Natural killer cell (primary cell): ENCODE measurements around the gene TEX48. TPM values are rescaled to one million over a fixed set of nuclear protein-coding genes. Genes with fewer than 3 reads are reported as not detected.

Experiments
- ATAC-seq, 3 donors: fragments of 150-1000 bp in 2 of 3; fragments of 200-7000 bp in 1 of 3; cut with Tn5 transposase; 1 replicate in 1 of 3; 2 replicates in 2 of 3; pipeline ENCODE4 v1.10.0; 2021; ENCODE audit warnings: mild to moderate bottlenecking in 2 of 3, moderate library complexity in 2 of 3
- DNase-seq, 2 donors: peaks; one replicate each; pipeline versions ENCODE4 v3.0.0 to v3.0.0-alpha.2; 2013 to 2021; ENCODE audit warnings: mixed read lengths in 1 of 2
- H3K27ac ChIP-seq: one replicate; pipeline ENCODE4 v1.5.1; 2013; ENCODE audit warnings: mild to moderate bottlenecking, low read length
- H3K27me3 ChIP-seq: one replicate; pipeline ENCODE4 v1.6.1; 2013; ENCODE audit warnings: low read length; ENCODE audit not compliant: control insufficient read depth, insufficient read depth
- H3K36me3 ChIP-seq: one replicate; pipeline ENCODE4 v1.6.1; 2013; ENCODE audit warnings: low read length; ENCODE audit not compliant: control insufficient read depth, insufficient read depth
- H3K4me1 ChIP-seq: one replicate; pipeline ENCODE4 v1.6.1; 2013; ENCODE audit warnings: low read length; ENCODE audit not compliant: control insufficient read depth, insufficient read depth
- H3K4me3 ChIP-seq: one replicate; pipeline ENCODE4 v1.5.1; 2013; ENCODE audit warnings: low read length
- H3K9me3 ChIP-seq: one replicate; pipeline ENCODE4 v1.6.1; 2013; ENCODE audit warnings: low read length; ENCODE audit not compliant: control insufficient read depth, insufficient read depth
- H3K27ac Mint-ChIP-seq, 2 donors: one replicate each; pipeline ENCODE4 v1.8.0; 2022; ENCODE audit warnings: mild to moderate bottlenecking in 2 of 2, mixed read lengths in 2 of 2, moderate library complexity in 1 of 2
- H3K27me3 Mint-ChIP-seq, 2 donors: one replicate each; pipeline ENCODE4 v1.8.0; 2022; ENCODE audit warnings: low read depth in 2 of 2, mixed read lengths in 2 of 2
- H3K36me3 Mint-ChIP-seq: one replicate; pipeline ENCODE4 v1.8.0; 2022; ENCODE audit warnings: mixed read lengths
- H3K4me1 Mint-ChIP-seq, 2 donors: one replicate each; pipeline ENCODE4 v1.8.0; 2022; ENCODE audit warnings: mixed read lengths in 2 of 2
- H3K4me3 Mint-ChIP-seq: one replicate; pipeline ENCODE4 v1.8.0; 2022; ENCODE audit warnings: mild to moderate bottlenecking, moderate library complexity, mixed read lengths
- H3K9me3 Mint-ChIP-seq, 2 donors: one replicate each; pipeline ENCODE4 v1.8.0; 2022; ENCODE audit warnings: mixed read lengths in 2 of 2
- WGBS: methylation state at CpG from one replicate; pipeline ENCODE4 v1.1.7; 2013; ENCODE audit warnings: missing lambda C conversion rate; ENCODE audit not compliant: insufficient coverage; 5-methylcytosine and 5-hydroxymethylcytosine counted together
- intact Hi-C: fragments of 100-400 bp; cut with micrococcal nuclease; formaldehyde crosslinking; loops from one replicate; pipeline ENCODE4 v1.14.2; 2022
- total RNA-seq, 4 donors: library from RNA; stranded (reverse); fragments of 120-200 nt in 1 of 4; gene quantifications; one replicate each; pipeline versions ENCODE4 v1.2.3 to v1.2.4, GENCODE V29; 2013 to 2022
- TF ChIP-seq, protein P1 (sequence below): fragments of 200-600 bp; IDR thresholded peaks from one replicate; pipeline ENCODE4 v1.8.0; 2022; ENCODE audit warnings: antibody characterized with exemption

TEX48 gene
- total RNA-seq, 3 donors from 2014 or later (not counting 1 experiment from before 2014, with no cell fraction given), result not detected

DNA sequence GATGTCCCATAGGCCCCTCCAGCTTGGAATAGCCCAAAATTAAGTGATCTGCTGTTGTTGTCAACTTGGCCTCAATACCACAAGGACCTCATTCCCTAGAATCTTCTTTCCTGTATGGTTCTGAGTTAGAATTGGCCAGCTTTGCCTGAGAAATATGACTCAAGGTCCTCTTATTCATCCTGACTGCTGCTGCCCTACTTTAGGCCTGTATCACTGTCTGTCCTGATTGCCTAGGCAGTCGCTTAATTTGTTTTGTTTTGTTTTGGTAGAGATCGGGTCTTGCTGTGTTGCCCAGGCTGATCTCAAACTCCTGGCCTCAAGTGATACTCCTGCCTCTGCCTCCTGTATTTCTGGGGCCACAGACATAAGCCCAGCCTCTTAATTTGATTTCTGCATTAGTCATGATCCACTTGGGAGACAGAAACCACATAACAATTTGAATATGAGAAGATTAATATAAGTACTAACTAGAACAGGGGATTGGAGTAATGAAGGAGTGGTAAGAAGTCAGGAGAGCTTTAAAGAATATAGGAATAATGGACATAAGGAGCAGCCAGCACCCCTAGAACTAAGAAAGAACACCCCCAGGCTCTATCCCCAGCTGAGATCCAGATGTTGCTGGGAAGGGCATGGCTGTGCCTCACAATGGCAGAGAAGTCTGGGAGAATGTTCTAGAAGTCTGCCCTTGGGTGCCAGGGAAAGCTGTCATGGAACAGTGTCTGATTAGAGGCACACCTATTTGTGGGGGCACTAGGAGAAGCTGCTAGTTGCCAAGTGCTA is 29.0 kb downstream of the TEX48 start:
- Mint-ChIP-seq H3K27me3 (peaks cover 0 to 3% of the 10 kb centered on the region in 2 donors), H3K36me3 (no peaks in the 10 kb centered on the region), H3K27ac (no peak overlapping the region), H3K9me3 (no peaks in the 10 kb centered on the region), H3K4me1 (peaks cover 6 to 18% of the 10 kb centered on the region in 2 donors), H3K4me3 (no peak overlapping the region)
- ATAC-seq, result peak in 1 of 3 donors; percentile 22
- no peaks in the 10 kb centered on the region for H3K36me3 ChIP-seq
- no peaks in the 10 kb centered on the region for H3K27me3 ChIP-seq
- 94% methylated on average over 2 of the region's 2 CpGs for WGBS
- no peak overlapping the region for H3K4me3 ChIP-seq
- H3K4me1 ChIP-seq, result peaks cover 4% of the 10 kb centered on the region
- TF ChIP-seq, protein P1, sequence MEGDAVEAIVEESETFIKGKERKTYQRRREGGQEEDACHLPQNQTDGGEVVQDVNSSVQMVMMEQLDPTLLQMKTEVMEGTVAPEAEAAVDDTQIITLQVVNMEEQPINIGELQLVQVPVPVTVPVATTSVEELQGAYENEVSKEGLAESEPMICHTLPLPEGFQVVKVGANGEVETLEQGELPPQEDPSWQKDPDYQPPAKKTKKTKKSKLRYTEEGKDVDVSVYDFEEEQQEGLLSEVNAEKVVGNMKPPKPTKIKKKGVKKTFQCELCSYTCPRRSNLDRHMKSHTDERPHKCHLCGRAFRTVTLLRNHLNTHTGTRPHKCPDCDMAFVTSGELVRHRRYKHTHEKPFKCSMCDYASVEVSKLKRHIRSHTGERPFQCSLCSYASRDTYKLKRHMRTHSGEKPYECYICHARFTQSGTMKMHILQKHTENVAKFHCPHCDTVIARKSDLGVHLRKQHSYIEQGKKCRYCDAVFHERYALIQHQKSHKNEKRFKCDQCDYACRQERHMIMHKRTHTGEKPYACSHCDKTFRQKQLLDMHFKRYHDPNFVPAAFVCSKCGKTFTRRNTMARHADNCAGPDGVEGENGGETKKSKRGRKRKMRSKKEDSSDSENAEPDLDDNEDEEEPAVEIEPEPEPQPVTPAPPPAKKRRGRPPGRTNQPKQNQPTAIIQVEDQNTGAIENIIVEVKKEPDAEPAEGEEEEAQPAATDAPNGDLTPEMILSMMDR, result no peak
- no peak for DNase-seq
- intact Hi-C loops, result loop anchor here (1.0 to 2.0 kb wide), 4 partner anchors 60 to 314 kb away; no protein-coding TSS in a partner anchor
- no peaks in the 10 kb centered on the region for H3K9me3 ChIP-seq
- H3K27ac ChIP-seq, result no peak overlapping the region

DNA sequence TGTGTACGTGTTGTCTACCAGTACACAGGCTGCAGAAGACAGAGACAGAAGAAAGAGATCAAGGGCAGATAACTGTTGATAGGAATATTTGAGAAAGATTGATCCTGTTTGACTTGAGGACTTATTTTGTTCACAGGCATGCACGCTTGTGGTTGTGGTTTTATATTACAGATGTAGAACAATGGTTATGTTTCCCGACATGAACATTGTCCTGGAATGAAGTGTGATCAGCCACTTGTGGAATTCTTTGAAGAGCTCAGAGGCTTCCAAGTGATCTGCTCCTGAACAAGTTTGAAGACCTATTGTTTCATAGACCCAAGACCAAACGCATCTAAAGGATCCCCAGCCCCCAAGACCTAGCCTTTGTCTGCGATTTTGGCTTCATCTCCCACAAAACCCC is 38.1 kb downstream of the TEX48 start:
- Mint-ChIP-seq H3K27me3 (no peaks in the 10 kb centered on the region), H3K27ac (no peak overlapping the region), H3K36me3 (peaks cover 10% of the 10 kb centered on the region), H3K4me1 (no peaks in the 10 kb centered on the region), H3K9me3 (no peaks in the 10 kb centered on the region), H3K4me3 (no peak overlapping the region)
- Histone ChIP-seq H3K9me3 (no peaks in the 10 kb centered on the region), H3K27ac (no peak overlapping the region), H3K36me3 (peaks cover 22% of the 10 kb centered on the region), H3K4me1 (no peaks in the 10 kb centered on the region), H3K27me3 (no peaks in the 10 kb centered on the region), H3K4me3 (no peak overlapping the region)
- intact Hi-C loops, result no loop called here
- WGBS, result 92% methylated on average over 5 of the region's 5 CpGs
- ATAC-seq (no peak), DNase-seq (no peak)
- TF ChIP-seq, protein P1, result no peak

DNA sequence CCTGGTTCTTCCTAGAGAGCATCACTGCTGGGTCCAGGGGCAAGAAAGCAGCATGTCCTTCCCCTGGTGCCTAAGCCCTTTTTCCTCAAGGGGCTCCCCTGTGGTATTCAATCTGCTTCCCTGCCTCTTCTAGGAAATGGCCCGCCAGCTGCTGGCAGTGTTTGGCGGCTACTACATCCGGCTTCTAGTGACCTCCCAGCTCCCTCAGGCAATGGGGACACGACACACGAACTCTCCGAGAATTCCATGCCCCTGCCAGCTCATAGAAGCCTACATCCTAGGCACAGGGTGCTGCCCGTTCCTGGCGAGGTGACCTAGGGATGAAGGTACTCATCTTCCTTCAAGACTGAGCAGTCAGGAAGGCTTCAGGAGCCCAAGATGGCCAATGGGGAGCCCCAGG is 39.0 kb downstream of the TEX48 start:
- Mint-ChIP-seq H3K9me3 (no peaks in the 10 kb centered on the region), H3K27me3 (no peaks in the 10 kb centered on the region), H3K4me3 (no peak overlapping the region), H3K27ac (no peak overlapping the region), H3K4me1 (no peaks in the 10 kb centered on the region), H3K36me3 (peaks cover 10% of the 10 kb centered on the region)
- intact Hi-C loops, result no loop called here
- TF ChIP-seq, protein P1, result no peak
- WGBS, result 97% methylated on average over 8 of the region's 8 CpGs
- Histone ChIP-seq H3K36me3 (peaks cover 27% of the 10 kb centered on the region), H3K4me3 (no peak overlapping the region), H3K4me1 (no peaks in the 10 kb centered on the region), H3K27me3 (no peaks in the 10 kb centered on the region), H3K27ac (no peak overlapping the region), H3K9me3 (no peaks in the 10 kb centered on the region)
- DNase-seq (no peak), ATAC-seq (no peak)

DNA sequence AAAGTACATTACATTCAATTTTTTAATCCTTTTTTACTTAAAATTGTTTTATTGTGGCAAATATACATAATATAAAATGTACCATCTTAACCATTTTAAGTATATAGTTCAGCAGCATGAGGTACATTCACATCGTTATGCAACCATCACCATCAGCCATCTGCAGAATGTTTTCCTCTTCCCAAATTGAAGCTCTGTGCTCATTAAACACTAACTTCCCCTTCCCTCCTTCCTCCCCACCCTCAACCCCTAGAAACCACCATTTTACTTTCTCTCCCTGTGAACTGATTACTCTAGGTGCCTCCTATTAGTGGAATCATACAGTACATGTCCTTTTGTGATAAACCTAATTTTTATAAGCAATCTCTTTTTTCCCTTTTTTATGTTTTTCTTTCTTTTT is 40.0 kb downstream of the TEX48 start:
- Mint-ChIP-seq H3K4me1 (no peaks in the 10 kb centered on the region), H3K4me3 (no peak overlapping the region), H3K9me3 (no peaks in the 10 kb centered on the region), H3K27me3 (no peaks in the 10 kb centered on the region), H3K36me3 (peaks cover 10% of the 10 kb centered on the region), H3K27ac (no peak overlapping the region)
- no peaks in the 10 kb centered on the region for H3K27me3 ChIP-seq
- ATAC-seq (no peak), DNase-seq (no peak)
- H3K36me3 ChIP-seq, result peaks cover 27% of the 10 kb centered on the region
- H3K27ac ChIP-seq, result no peak overlapping the region
- no peaks in the 10 kb centered on the region for H3K4me1 ChIP-seq
- intact Hi-C loops, result no loop called here
- H3K4me3 ChIP-seq, result no peak overlapping the region
- no peaks in the 10 kb centered on the region for H3K9me3 ChIP-seq
- 41% methylated on average over 1 of the region's 1 CpG for WGBS
- TF ChIP-seq, protein P1, result no peak
